HT1080 (cell line): ENCODE measurements around the gene DHX36. TPM values are rescaled to one million over a fixed set of nuclear protein-coding genes. Genes with fewer than 3 reads are reported as not detected.
A peak's percentile ranks its signal among the peaks of the same experiment; 100 is the strongest.

Experiments used
- DNase-seq: peaks from one replicate; pipeline ENCODE4 v3.0.0-alpha.2; 2015; ENCODE audit warnings: low read depth
- total RNA-seq: library from RNA; depleted of rRNA; stranded (reverse); fragments of >200 nt; shearing (Covaris generic); gene quantifications from 2 replicates; pipeline ENCODE4 v1.2.3, GENCODE V29; 2014

The DHX36 gene
- total RNA-seq, 1 experiment from 2014 or later = 49.9 TPM

DNA sequence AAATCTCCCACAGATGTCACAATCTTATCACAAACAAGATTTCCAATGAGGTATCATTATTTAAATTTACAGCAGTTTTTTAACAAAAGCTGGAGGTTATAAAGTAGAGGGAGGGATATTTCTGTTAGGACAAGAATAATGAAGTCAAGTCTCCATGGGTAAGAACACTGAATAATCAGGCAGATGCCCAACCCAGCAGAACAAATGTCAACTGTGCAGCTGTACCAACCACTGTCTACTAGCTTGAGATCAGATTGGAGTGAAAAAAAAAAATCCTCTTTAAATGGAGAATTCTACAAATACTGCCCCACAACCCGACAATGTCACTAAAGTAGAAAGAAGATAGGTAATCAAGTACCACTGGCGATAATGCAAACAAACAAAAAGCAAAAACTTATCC is 30.3 kb downstream of the DHX36 start:
- DNase-seq = no peak

DNA sequence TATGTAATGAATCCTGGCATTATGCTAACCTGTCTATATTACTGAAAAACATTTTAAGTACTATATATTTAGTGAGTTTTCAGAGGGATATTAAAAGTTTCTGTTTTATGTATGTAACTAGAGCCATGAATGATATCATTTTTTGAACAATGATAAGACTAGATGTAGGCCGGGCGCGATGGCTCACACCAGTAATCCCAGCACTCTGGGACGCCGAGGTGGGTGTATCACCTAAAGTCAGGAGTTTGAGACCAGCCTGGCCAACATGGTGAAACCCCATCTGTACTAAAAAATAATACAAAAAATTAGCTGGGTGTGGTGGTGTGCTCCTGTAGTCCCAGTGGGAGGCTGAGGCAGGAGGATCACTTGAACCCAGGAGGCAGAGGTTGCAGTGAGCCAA is 34.1 kb downstream of the DHX36 start:
- no peak for DNase-seq

DNA sequence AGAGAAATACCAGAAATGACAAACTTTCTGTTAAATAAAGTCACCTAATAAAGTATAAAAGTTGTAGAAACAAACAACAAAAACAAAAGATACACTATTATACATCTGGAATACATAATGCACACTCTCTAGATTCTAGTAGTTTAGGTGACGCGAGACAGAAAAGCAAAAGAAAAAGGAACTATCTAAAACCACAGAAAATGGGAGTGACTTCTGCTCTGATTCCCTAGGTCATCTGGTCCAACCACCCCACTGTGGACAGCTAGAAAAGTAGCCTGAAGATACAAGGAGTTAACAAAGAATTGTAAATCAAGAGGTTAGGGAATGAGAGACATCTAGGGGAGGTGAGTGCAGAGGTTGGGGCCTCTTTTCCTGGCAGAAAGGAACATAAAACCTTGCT is 39.1 kb downstream of the DHX36 start:
- no peak for DNase-seq

DNA sequence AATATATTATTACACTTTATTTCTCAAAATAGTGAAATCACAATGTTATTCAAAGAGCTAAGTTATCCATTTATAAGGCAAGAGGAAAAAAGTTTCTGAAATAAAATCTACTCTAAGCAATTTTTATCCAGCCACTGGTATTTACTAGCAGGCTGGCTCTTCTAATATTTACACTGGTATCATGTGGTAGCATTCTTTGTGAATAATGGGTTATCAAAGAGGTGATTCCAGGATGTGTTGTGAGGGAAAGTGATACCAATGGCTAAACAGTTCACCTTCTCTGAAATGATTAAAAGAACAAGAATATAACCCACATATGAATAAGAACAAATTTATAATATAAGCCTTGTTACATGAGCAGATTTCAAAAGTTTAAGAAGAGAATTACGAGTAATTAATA is 44.1 kb downstream of the DHX36 start:
- no peak for DNase-seq

DNA sequence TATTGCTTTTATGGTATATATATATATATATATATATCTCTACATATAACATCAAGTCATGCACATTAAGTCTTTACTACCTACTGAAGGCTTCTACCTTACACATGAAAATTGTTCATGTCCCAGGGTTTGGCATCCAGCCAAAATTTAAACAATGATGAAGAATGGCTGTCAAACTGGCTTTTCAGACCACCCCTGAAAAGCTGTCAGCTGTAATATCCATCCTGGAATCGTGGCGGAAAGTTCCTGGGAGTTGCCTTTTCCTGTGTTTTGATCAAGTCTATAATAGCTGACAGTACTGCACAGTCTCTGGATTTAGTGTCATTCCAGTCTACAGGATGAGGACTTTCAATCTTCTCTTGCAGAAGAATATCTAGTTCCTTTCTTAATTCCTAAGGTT is 48.3 kb downstream of the DHX36 start:
- DNase-seq = no peak

DNA sequence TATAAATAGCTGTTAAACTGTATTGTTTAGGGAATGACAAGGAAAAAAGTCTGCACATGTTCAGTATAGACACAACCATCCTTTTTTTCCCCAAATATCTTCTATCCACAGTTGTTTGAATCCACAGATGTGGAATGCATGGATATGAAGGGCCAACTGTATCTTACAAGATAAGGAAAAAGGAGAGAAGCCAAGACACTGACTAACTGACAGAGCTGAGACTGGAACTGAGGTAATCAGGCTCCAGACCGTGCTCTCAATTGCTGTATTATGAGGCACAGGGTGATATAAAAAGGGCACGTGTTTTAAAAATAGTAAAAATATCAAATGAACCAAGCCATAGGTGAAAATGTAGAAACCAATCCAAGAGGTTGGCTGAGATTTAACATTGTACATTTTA is 49.0 kb downstream of the DHX36 start:
- no peak for DNase-seq

DNA sequence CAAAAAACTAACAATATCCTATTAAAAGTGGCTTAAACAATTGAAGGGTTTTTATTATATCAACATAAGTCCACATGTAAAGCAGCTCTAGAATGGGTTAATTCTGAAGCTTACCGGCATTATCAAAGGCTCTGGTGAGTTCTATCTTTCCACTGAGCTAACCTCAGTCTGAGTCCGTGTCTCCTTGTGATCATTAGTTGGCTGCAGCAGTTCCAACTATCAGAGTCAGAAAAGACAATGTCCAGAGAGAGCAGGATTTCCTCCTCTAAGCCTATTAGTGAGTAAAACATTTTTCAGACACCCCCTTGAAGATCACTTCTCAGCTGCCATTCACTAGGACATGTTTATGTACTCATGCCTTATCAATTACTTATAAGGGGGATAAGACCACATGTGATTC is 49.9 kb downstream of the DHX36 start:
- DNase-seq = no peak

DNA sequence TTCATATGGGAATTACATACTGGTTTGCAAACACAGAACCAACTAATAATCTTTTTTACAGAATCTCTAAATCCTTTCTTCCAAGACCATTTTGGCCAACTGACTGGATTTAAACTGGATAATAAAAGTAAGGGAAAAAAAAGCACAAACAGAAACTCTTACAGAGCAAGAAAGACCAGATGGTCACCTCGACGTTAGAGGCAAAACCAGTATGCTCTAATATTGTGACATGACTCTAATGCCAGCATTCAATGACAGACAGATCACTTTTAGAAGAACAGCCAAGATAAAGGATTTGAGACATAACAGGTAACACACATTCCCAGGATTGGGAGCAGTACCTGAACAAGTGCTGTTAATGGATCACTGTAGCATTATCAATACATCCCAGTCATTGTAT is 50.9 kb downstream of the DHX36 start:
- DNase-seq = no peak

DNA sequence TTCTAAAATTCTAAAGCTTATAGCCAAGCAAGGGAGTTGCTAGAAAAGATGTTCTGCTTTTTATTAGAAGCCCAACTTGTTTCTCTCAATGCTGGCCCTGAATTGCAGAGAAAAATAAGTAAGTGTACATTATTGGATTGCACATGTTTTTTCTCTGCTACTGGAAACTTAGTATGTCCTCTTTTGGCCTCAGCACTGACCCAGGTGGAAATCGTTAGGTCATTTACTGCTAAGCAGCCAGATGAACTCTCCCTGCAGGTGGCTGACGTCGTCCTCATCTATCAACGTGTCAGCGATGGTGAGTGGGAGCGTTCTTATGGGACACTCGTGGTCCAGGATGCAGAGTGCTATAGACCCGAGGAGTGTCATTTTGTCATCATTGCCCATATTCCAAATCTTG is 69.8 kb downstream of the DHX36 start:
- DNase-seq = no peak

DNA sequence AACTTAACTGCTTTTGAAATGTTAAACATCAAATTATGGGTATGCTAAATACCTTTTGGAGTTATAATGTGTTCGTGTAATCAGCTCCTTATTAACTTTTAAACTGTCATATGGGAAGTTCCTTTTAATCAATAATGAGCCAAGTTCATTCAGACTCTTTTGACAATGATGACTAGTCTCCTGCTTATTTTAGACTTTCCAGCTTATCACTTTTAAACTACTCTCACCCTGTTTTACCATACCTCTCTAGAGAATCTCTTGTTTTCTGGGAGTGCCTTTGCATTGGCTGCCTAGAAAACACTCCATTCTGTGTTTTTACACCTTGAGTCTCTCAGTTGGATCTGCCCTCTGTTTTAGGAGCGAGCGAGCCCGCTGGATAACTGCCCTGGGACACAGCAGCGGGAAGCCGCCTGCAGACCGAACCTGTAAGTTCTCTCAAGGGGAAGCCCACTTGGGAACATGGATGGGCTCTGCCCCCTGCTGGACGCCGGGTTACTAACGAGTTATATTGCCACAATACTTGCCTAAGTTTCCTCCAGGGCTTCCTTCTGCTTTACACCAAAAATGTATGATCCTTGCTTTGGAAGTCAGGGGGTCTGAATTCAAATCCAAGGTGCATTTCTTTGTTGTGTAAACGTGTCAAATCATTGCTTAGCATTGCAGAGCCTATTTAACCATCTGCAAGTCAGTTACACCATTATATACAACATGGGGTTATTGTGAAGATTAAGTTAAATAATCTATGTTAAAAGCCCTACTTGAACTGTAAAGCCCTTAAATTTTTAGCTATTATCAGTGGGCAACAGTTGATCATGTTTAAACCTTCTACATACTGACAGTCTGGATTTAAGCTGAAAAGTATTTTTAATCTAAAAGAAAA is 71.3 kb downstream of the DHX36 start:
- DNase-seq = peak; percentile 81

DNA sequence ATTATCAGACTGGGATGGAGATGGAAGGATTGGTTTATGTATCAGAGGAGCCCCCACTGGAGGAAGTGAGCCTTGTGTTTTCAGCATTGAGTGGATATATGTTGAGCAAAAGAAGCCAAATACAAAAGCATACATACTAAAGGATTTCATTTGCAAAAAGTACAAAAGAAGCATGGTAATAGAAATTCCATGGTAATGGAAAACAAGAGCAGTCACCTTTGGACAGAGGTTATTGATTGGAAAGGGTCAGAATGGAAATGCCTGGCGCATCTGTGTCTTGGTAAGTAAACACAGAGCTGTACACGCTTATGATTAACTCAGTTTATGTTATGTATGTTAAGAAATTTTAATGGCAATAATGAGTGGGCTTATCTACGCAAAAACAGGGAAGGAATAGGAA is 72.7 kb downstream of the DHX36 start:
- DNase-seq = no peak

DNA sequence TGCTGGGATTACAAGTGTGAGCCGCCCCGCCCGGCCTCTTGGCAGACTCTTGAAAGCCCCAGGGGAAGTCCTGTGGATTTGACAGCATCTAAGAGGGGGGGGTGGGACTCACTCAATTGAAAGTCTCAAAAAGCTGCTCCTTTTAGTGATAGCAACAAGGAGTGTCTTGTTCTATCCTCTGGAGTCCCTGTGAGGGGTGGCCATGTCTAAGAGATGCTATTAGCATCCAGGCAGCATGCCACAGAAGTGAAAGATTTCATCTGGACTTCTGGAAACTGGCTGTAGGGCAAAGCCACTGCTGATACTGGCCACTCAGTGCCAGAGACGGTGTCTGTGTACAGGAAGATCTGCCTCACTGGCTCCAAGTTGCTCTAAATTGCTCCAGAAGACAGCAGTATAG is 74.0 kb downstream of the DHX36 start:
- DNase-seq = no peak

DNA sequence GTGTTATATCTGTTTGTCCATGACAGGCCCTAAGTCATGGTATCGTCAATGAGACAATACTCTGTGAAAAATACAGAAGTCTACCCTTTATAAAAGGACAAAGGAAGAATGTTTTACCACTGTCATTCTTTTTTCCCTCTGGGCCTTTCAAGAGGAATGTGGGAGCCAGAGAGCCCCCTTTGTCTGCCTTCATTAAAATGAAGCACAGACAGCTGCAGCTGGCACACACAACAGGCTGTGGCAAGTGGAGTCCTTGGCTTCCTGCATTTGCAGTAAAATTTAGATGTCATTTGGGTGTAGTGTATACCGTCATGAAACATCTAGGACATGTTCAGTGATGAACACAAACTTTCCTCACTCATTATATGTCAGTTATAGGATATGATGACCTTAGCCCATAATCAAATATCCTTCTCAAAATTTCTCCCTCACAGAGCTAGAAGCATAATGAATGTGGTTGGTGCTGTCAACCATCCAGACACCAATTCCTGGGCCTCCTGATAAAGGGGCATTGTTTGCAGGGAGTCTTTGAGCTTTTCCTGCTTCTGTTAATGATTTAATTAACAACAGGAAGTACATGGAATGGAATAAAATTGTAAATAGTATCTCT is 76.4 kb downstream of the DHX36 start:
- DNase-seq = no peak

DNA sequence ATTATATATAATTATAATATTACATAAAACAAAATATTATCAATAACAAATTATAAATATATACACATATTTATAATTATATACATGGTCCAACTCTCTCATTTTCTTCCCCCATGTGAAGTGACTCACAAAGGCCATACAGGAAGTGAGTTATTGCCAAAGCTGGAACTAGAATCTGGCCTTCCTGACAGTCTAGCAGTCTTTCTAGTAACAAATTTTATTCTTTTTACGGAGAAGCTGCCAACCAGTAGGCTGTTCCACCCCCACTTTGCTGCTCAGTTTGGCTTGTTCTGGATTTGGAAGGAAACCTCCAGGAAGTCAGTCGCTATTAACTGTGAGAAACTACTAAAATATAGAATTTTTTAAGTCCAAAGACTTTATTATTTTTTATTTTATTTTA is 79.6 kb downstream of the DHX36 start:
- DNase-seq = peak; percentile 63

DNA sequence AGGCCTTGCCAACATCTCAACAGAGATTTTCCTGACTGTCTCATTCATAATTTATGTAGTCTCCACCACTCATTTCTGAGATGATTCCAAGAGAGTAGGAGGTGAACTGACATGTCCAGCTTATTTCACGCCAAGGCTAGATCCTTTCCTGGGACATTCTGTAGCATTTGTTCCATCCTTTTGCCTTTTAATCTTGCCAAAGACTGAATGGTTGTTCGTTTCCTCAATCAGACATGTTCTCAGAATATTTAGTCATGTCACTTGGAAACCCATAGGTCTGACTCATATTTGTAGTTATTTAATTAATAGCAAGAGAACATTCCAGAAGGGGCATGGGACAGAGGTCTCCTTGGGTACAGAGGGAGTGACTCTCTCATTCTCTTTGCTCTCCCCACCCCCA is 80.9 kb downstream of the DHX36 start:
- DNase-seq = peak; percentile 29

DNA sequence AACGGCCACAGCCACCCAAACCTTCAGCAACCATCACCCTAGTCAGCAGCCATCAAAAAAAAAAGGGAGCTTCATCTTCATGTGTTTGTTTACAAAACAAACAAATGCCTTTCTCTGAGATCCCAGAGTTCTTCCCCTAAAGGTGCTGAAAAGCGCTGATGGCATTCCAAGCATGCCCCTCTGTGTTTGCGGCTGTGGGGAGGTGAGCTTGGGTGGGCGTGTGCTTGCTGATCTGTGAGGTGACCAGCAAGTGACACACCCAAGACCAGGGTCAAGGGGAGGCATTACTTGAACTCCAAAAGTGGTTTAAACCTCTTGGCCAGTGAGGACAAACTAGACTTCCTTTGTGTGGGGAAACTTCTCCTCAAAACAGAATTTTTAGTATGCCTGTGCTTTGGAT is 81.5 kb downstream of the DHX36 start:
- no peak for DNase-seq

DNA sequence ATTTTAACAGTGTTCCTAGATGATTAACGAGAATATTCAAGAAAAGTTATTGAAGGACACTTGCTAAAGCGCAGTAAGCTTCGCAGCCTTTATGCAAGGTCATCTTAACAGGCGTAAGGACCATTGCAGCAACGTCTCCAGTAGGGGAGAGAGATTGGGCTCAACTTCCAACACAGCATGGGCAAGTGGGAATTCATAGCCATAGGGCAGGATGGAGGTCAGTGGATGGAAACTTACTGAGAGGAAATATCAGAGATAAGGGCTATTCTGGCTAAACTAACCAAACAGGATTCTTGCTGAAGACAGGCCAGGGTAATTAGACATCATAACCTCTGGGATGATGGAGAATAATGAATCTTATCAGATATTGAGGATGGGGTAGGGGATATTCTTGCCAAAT is 82.8 kb downstream of the DHX36 start:
- no peak for DNase-seq

DNA sequence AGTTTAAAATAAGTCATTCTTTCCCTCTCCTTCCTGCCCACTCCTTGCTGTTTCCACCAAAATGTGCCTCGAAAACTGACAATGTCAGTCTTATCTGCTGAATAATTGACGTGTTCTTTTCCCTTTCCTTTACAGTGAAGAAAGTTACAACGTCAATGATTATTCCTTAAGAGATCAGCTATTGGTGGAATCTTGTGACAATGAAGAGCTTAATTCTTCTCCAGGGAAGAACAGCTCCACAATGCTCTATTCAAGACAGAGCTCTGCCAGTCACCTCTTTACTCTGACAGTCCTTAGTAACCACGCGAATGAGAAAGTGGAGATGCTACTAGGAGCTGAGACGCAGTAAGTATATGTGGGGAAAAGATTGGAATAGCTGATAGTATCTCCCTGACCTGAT is 84.1 kb downstream of the DHX36 start:
- no peak for DNase-seq

DNA sequence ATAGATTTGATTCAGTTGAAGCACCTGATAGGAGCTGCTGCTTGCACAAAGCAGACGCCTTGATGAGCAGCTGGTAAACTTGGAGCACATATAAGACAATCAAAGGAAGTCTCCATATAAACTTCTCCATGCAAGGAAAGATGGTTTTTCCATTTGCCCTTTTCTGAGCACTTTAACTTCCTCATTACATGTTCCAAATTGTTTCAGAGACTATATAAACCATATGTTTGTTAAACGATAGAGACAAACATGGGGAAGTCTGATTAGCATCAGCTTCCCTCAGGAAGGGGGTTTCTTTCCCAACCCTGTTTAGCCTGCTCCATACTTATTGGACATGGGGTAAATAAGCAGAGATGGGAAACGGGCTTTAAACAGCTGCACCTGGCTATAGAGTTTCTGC is 88.0 kb downstream of the DHX36 start:
- DNase-seq = no peak

DNA sequence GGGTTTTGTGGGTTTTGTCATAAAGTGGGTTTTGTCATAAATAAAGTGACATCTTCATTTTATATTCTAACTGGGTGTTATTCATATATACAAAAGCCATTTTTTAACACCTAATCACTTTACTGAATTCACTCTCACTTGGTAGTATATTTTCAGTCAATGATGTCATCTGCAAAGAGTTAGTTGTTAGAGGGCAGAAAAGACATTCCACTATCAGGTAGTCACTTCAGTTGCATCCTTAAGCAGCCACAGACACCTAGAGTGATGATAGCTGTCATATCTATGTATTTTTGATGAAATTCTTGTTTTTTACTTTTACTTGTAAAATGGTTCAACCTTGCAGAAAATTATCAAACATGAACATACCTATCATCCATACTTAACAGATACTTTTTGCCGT is 89.0 kb downstream of the DHX36 start:
- peak; percentile 49 for DNase-seq

DNA sequence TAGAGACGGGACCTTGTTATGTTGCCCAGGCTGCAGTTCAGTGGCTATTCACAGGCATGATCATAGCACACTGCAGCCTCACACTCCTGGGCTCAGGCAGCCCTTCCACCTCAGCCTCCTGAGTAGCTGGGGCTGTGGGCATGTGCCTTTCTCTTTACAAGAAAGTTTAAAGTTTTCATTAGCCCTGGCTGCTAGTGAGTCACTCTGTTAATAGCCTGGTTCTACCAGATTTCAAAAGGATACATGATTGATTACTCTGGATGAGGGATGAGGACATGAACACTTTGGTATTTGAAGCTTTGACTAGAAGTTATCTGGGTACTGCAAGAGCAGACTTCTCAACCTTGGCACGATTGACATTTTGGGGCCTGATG is 95.1 kb downstream of the DHX36 start:
- DNase-seq = no peak

DNA sequence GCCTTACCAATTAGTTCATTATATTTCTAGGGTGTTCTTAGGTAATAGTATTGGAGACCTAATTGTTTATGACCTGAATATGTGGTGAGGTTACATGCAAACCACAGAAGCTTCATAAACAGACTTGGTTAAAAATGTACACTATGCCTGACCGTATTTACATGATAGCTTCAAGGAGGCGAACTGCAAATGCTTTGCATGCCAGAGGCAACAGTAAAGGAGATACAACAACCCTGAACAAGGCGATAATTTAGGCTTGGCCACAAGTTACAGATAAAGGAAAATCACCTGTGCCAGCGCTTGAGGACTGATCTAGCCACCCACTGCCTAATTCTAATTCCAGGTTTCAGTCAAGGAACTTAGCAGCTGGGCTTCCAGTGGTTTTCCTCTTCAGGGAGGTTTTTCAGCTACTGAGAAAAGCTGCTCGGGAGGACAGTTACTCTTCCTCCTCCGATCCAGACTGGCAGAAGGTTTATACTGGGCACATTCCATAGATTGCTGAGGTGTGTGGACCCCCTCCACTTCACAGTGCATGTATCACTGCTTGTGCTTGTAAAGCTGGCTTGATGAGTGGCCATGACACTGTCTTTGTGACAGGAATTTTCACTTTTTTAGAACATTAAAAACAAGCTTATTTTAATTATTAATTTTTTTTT is 95.6 kb downstream of the DHX36 start:
- no peak for DNase-seq

DNA sequence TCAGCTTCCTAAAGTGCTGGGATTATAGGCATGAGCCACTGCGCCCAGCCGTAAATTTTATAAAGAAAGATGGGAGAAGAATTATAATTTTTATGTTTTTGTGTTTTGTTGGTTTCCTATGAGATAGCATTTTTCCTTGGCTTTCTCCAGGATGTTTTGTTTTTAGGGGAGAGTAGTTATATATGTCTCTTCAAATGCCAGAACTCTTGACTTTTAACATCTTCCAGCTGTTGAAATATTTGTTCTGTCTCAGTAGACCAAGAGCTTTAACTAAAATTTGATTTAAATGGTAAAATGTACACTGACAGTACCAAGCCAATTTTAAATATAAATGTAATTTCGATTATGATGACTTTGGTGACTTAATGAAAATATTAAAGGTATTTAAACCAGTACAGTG is 96.8 kb downstream of the DHX36 start:
- DNase-seq = no peak
